ENCODE results near the gene SEC11C. TPM values are rescaled to one million over a fixed set of nuclear protein-coding genes. Genes with fewer than 3 reads are reported as not detected.

The SEC11C gene
- total RNA-seq, 2 experiments from 2014 or later: 45.7 to 48.8 TPM

- no peaks in the 10 kb centered on the region for H3K9me3 Mint-ChIP-seq
- no peaks in the 10 kb centered on the region for H3K36me3 Mint-ChIP-seq (ENCODE audit: low read depth)
- DNase-seq: no peak
- TF ChIP-seq CTCF (IDR thresholded peaks at IDR 0.05): no peak
- no peaks in the 10 kb centered on the region for H3K4me1 Mint-ChIP-seq (ENCODE audit: low read depth)
- ATAC-seq: no peak
- POLR2A ChIA-PET: no interaction called here
- H3K4me3 Mint-ChIP-seq: no peak overlapping the region
- intact Hi-C loops (cut with micrococcal nuclease): no loop called here
- H3K27ac Mint-ChIP-seq: no peak overlapping the region
- peaks cover 5% of the 10 kb centered on the region for H3K27me3 Mint-ChIP-seq
- CTCF ChIA-PET: no interaction called here
Observed at GRCh38 chr18:59189746-59190145, 50.1 kb downstream of the SEC11C start.

GRCh38 chr18:59196161-59196725 lies 56.6 kb downstream of the SEC11C start:
- intact Hi-C loops (cut with micrococcal nuclease): no loop called here

GRCh38 chr18:59197636-59198035 lies 58.0 kb downstream of the SEC11C start:
- Mint-ChIP-seq H3K4me1 (ENCODE audit: low read depth) (no peaks in the 10 kb centered on the region), H3K9me3 (no peaks in the 10 kb centered on the region), H3K27ac (no peak overlapping the region), H3K4me3 (no peak overlapping the region), H3K27me3 (peaks cover 33% of the 10 kb centered on the region), H3K36me3 (ENCODE audit: low read depth) (no peaks in the 10 kb centered on the region)
- intact Hi-C loops (cut with micrococcal nuclease): no loop called here
- no peak for DNase-seq
- no peak for TF ChIP-seq CTCF (IDR thresholded peaks at IDR 0.05)
- ChIA-PET POLR2A (no interaction called here), CTCF (no interaction called here)
- no peak for ATAC-seq

More at GRCh38 chr18:59196161-59196725, 56.6 kb downstream of the SEC11C start:
- CTCF ChIA-PET: interaction anchor here (1.3 kb wide), 1 partner anchor 53 kb away, joined by 7 read pairs; no protein-coding TSS in a partner anchor
- no peaks in the 10 kb centered on the region for H3K36me3 Mint-ChIP-seq (ENCODE audit: low read depth)
- no peak for TF ChIP-seq CTCF (IDR thresholded peaks at IDR 0.05)
- ATAC-seq: no peak
- H3K4me1 Mint-ChIP-seq (ENCODE audit: low read depth): no peaks in the 10 kb centered on the region
- DNase-seq: no peak
- peaks cover 31% of the 10 kb centered on the region for H3K27me3 Mint-ChIP-seq
- no peak overlapping the region for H3K27ac Mint-ChIP-seq
- no peaks in the 10 kb centered on the region for H3K9me3 Mint-ChIP-seq
- POLR2A ChIA-PET: no interaction called here
- H3K4me3 Mint-ChIP-seq: no peak overlapping the region

- CTCF ChIA-PET: no interaction called here
- Mint-ChIP-seq H3K27ac (no peak overlapping the region), H3K27me3 (peaks cover 32% of the 10 kb centered on the region), H3K36me3 (ENCODE audit: low read depth) (no peaks in the 10 kb centered on the region), H3K4me1 (ENCODE audit: low read depth) (no peaks in the 10 kb centered on the region), H3K4me3 (no peak overlapping the region), H3K9me3 (no peaks in the 10 kb centered on the region)
- POLR2A ChIA-PET: no interaction called here
- DNase-seq (no peak), ATAC-seq (no peak)
- intact Hi-C loops (cut with micrococcal nuclease): no loop called here
- TF ChIP-seq CTCF (IDR thresholded peaks at IDR 0.05): no peak
Observed at GRCh38 chr18:59198215-59198614, 58.5 kb downstream of the SEC11C start.

GRCh38 chr18:59200787-59201186 lies 61.1 kb downstream of the SEC11C start:
- ATAC-seq (no peak), DNase-seq (no peak)
- peaks cover 26% of the 10 kb centered on the region for H3K27me3 Mint-ChIP-seq
- H3K9me3 Mint-ChIP-seq: no peaks in the 10 kb centered on the region
- no peak for TF ChIP-seq CTCF (IDR thresholded peaks at IDR 0.05)
- ChIA-PET POLR2A (no interaction called here), CTCF (no interaction called here)
- no peaks in the 10 kb centered on the region for H3K36me3 Mint-ChIP-seq (ENCODE audit: low read depth)
- no peaks in the 10 kb centered on the region for H3K4me1 Mint-ChIP-seq (ENCODE audit: low read depth)
- no peak overlapping the region for H3K4me3 Mint-ChIP-seq
- intact Hi-C loops (cut with micrococcal nuclease): no loop called here
- no peak overlapping the region for H3K27ac Mint-ChIP-seq
